Hepatocyte (in vitro differentiated cells): ENCODE data around the gene CLIP2.

ENCODE experiments used
- CTCF ChIP-seq: fragments of 200-600 bp; sonication (generic); IDR thresholded peaks from 2 replicates; pipeline ENCODE4 v1.5.1; 2016; ENCODE audit warnings: antibody characterized with exemption, mild to moderate bottlenecking; ENCODE audit not compliant: poor library complexity
- EZH2 ChIP-seq: fragments of 200-600 bp; sonication (generic); IDR thresholded peaks from 2 replicates; pipeline ENCODE4 v1.6.1; 2016; ENCODE audit warnings: antibody characterized with exemption, mild to moderate bottlenecking, borderline replicate concordance
- EZH2phosphoT487 ChIP-seq: fragments of 200-600 bp; sonication (generic); IDR thresholded peaks from one replicate; pipeline ENCODE4 v1.6.1; 2018; ENCODE audit warnings: antibody characterized with exemption, mild to moderate bottlenecking, low read depth, moderate library complexity; ENCODE audit not compliant: unreplicated experiment, severe bottlenecking

- no peak for TF ChIP-seq EZH2phosphoT487
- no peak for TF ChIP-seq CTCF
- no peak for TF ChIP-seq EZH2
Measured at GRCh38 chr7:74403521-74404387, 114.5 kb downstream of the CLIP2 start.
